B cell (primary cell): ENCODE measurements around the gene NOC2L. TPM values are rescaled to one million over a fixed set of nuclear protein-coding genes. Genes with fewer than 3 reads are reported as not detected.
A peak's percentile ranks its signal among the peaks of the same experiment; 100 is the strongest.

Source experiments
- ATAC-seq: fragments of 200-7000 bp; cut with Tn5 transposase; one replicate; pipeline ENCODE4 v1.10.0; 2021; ENCODE audit warnings: low read depth, mild to moderate bottlenecking, moderate number of reproducible peaks, moderate library complexity
- CTCF ChIA-PET: fragments of 350-600 bp; sonication (Branson Sonifier 250); formaldehyde crosslinking; loops from one replicate; lab custom pipeline; 2021; ENCODE audit warnings: antibody characterized with exemption, inconsistent platforms; lab: Charles Lee
- POLR2A ChIA-PET: fragments of 350-600 bp; sonication (Branson Sonifier 250); formaldehyde crosslinking; loops from one replicate; lab custom pipeline; 2021; ENCODE audit warnings: antibody characterized with exemption; lab: Charles Lee
- DNase-seq: peaks from one replicate; pipeline ENCODE4 v3.0.0; 2013
- H2AFZ ChIP-seq: 2 replicates; pipeline ENCODE4 v1.6.1; 2012; ENCODE audit warnings: mild to moderate bottlenecking, low read depth, low read length; ENCODE audit not compliant: insufficient read depth, poor library complexity, severe bottlenecking
- H3K27ac ChIP-seq, 2 donors: 1 replicate in 1 of 2; 2 replicates in 1 of 2; pipeline ENCODE4 v1.5.1; 2012 to 2013; ENCODE audit warnings: low read length in 2 of 2, mild to moderate bottlenecking in 2 of 2, moderate library complexity in 1 of 2
- H3K27me3 ChIP-seq, 4 experiments: fragments of 200-600 bp in 1 of 4; sonication (generic) in 1 of 4; replicated peaks in 1 of 4; 1 replicate in 2 of 4; 2 replicates in 2 of 4; pipeline versions ENCODE4 v1.6.1 to v1.7.0; 2013 to 2016; ENCODE audit warnings: low read length in 3 of 4, mild to moderate bottlenecking in 2 of 4, mixed read lengths in 1 of 4, moderate library complexity in 1 of 4; ENCODE audit not compliant: insufficient read depth in 4 of 4, control insufficient read depth in 3 of 4; ENCODE audit errors: control extremely low read depth in 1 of 4
- H3K36me3 ChIP-seq, 2 experiments: replicated peaks in 1 of 2; 1 replicate in 1 of 2; 2 replicates in 1 of 2; pipeline versions ENCODE4 v1.6.1 to v1.7.1; 2013; ENCODE audit warnings: low read length in 1 of 2; ENCODE audit not compliant: insufficient read depth in 2 of 2, control insufficient read depth in 1 of 2; ENCODE audit errors: control extremely low read depth in 1 of 2, extremely low read depth in 1 of 2
- H3K4me1 ChIP-seq, 2 donors: fragments of 200-600 bp in 1 of 2; sonication (generic) in 1 of 2; 1 replicate in 1 of 2; 2 replicates in 1 of 2; pipeline versions ENCODE4 v1.5.1 to v1.6.1; 2013 to 2017; ENCODE audit warnings: low read length in 2 of 2; ENCODE audit not compliant: control insufficient read depth in 2 of 2, insufficient read depth in 2 of 2
- H3K4me2 ChIP-seq: replicated peaks from 2 replicates; pipeline ENCODE3; 2012; ENCODE audit warnings: mild to moderate bottlenecking, low read depth, low read length; ENCODE audit not compliant: poor library complexity, severe bottlenecking
- H3K4me3 ChIP-seq, 5 experiments: fragments of 200-600 bp in 1 of 5; sonication (generic) in 1 of 5; 1 replicate in 3 of 5; 2 replicates in 2 of 5; pipeline versions ENCODE4 v1.5.1 to v1.7.0; 2011 to 2016; ENCODE audit warnings: low read length in 4 of 5, mild to moderate bottlenecking in 4 of 5, low read depth in 2 of 5, control low read depth in 1 of 5, moderate library complexity in 1 of 5; ENCODE audit not compliant: insufficient read depth in 1 of 5; ENCODE audit errors: control extremely low read depth in 1 of 5, extremely low read depth in 1 of 5
- H3K79me2 ChIP-seq: fragments of 200-600 bp; sonication (generic); one replicate; pipeline ENCODE4 v1.6.0; 2016; ENCODE audit warnings: low read length; ENCODE audit not compliant: control insufficient read depth, insufficient read depth
- H3K9ac ChIP-seq: fragments of 200-600 bp; sonication (generic); 2 replicates; pipeline ENCODE4 v1.6.1; 2017; ENCODE audit warnings: mild to moderate bottlenecking, low read length, moderate library complexity
- H3K9me3 ChIP-seq, 3 donors: one replicate each; pipeline versions ENCODE4 v1.6.1 to v1.7.1; 2013; ENCODE audit warnings: low read length in 2 of 3; ENCODE audit not compliant: control insufficient read depth in 2 of 3, insufficient read depth in 1 of 3; ENCODE audit errors: control extremely low read depth in 1 of 3
- H4K20me1 ChIP-seq: 2 replicates; pipeline ENCODE4 v1.6.0; 2012; ENCODE audit warnings: mild to moderate bottlenecking, low read length; ENCODE audit not compliant: insufficient read depth, control insufficient read depth, poor library complexity, severe bottlenecking
- H3K27ac Mint-ChIP-seq: one replicate; pipeline ENCODE4 v1.8.0; 2021; ENCODE audit warnings: mixed read lengths
- H3K27me3 Mint-ChIP-seq: one replicate; pipeline ENCODE4 v1.8.0; 2021; ENCODE audit warnings: mixed read lengths
- H3K4me1 Mint-ChIP-seq: one replicate; pipeline ENCODE4 v1.8.0; 2021; ENCODE audit warnings: mixed read lengths
- H3K4me3 Mint-ChIP-seq: one replicate; pipeline ENCODE4 v1.8.0; 2021; ENCODE audit warnings: mixed read lengths
- H3K9me3 Mint-ChIP-seq: one replicate; pipeline ENCODE4 v1.8.0; 2022; ENCODE audit warnings: mixed read lengths; ENCODE audit not compliant: insufficient read depth
- EZH2 ChIP-seq: IDR thresholded peaks from 2 replicates; pipeline ENCODE4 v1.6.1; 2012; ENCODE audit warnings: borderline replicate concordance, low read depth, mild to moderate bottlenecking, moderate library complexity, low read length; ENCODE audit not compliant: insufficient read depth, poor library complexity, severe bottlenecking
- WGBS: methylation state at CpG from one replicate; pipeline ENCODE4 v1.1.5; 2013; ENCODE audit warnings: missing lambda C conversion rate; ENCODE audit not compliant: insufficient coverage; 5-methylcytosine and 5-hydroxymethylcytosine counted together
- intact Hi-C: fragments of 100-400 bp; cut with micrococcal nuclease; formaldehyde crosslinking; loops from one replicate; pipeline ENCODE4 v1.10.0; 2022
- polyA plus RNA-seq: library from polyadenylated mRNA; depleted of rRNA; stranded (reverse); fragments of >200 nt; gene quantifications from 2 replicates; pipeline ENCODE4 v1.2.3, GENCODE V29; 2012
- total RNA-seq, 2 donors: library from RNA; stranded (reverse); fragments of 120-200 nt in 1 of 2; gene quantifications; 1 replicate in 1 of 2; 2 replicates in 1 of 2; pipeline versions ENCODE4 v1.2.3 to v1.2.4, GENCODE V29; 2013 to 2022
- TF ChIP-seq, protein P1 (sequence below): fragments of 200-600 bp; IDR thresholded peaks from one replicate; pipeline ENCODE4 v1.8.0; 2022; ENCODE audit warnings: antibody characterized with exemption, mild to moderate bottlenecking

NOC2L gene
- total and polyA plus RNA-seq, 2 donors (not counting 1 experiment from before 2014, with no cell fraction given), result 48.0 to 64.1 TPM

DNA sequence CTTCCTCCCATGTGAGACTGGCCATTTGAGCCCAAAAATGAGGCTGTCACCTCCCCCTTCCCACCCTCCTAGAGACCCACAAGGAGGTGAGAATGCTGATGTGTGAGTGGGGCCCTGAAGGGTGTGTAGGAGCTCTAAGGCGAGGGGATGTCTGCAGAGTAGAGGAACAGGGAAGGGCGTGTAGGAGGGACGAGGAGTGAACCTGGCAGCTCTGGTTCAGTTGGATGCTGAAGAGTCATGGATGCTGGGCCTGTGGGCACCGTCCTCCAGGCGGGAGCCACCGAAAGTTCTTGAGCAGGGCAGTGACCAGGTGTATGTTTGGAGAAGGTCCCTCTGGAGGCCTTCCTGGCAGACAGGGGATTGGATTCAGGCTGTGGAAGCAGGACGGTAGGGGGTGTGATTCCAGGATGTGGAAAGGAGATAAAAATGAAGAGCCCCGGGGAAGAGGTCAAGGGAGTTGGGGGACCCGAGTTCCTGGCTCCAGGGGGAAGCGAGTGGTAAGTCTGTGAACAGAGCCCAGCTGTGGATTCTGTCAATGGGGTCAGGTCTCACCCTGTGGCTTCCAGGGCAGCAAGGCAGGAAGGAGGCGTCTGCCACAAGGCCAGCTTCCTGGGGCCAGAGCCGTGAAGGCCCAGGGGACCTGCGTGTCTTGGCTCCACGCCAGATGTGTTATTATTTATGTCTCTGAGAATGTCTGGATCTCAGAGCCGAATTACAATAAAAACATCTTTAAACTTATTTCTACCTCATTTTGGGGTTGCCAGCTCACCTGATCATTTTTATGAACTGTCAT lies 27.5 kb downstream of the NOC2L start:
- ChIA-PET CTCF (no interaction called here), POLR2A (no interaction called here)
- ATAC-seq, result no peak
- Histone ChIP-seq H2AFZ (no peak overlapping the region), H3K36me3 (no peaks in the 10 kb centered on the region), H3K4me3 (no peak overlapping the region), H4K20me1 (no peaks in the 10 kb centered on the region), H3K27ac (no peak overlapping the region), H3K9ac (no peak overlapping the region), H3K79me2 (no peaks in the 10 kb centered on the region), H3K4me2 (no peak overlapping the region), H3K4me1 (peaks cover 3 to 8% of the 10 kb centered on the region in 2 donors), H3K9me3 (peaks cover 0 to 4% (median 0%) of the 10 kb centered on the region in 3 donors), H3K27me3 (peaks cover 0 to 63% (median 8%) of the 10 kb centered on the region in 4 experiments)
- Mint-ChIP-seq H3K4me3 (no peak overlapping the region), H3K27ac (peak overlapping the region; percentile 46), H3K27me3 (peaks cover 23% of the 10 kb centered on the region), H3K9me3 (no peaks in the 10 kb centered on the region), H3K4me1 (no peaks in the 10 kb centered on the region)
- TF ChIP-seq, protein P1, sequence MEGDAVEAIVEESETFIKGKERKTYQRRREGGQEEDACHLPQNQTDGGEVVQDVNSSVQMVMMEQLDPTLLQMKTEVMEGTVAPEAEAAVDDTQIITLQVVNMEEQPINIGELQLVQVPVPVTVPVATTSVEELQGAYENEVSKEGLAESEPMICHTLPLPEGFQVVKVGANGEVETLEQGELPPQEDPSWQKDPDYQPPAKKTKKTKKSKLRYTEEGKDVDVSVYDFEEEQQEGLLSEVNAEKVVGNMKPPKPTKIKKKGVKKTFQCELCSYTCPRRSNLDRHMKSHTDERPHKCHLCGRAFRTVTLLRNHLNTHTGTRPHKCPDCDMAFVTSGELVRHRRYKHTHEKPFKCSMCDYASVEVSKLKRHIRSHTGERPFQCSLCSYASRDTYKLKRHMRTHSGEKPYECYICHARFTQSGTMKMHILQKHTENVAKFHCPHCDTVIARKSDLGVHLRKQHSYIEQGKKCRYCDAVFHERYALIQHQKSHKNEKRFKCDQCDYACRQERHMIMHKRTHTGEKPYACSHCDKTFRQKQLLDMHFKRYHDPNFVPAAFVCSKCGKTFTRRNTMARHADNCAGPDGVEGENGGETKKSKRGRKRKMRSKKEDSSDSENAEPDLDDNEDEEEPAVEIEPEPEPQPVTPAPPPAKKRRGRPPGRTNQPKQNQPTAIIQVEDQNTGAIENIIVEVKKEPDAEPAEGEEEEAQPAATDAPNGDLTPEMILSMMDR, result no peak
- TF ChIP-seq EZH2, result no peak
- intact Hi-C loops, result no loop called here
- DNase-seq, result no peak
- 68% methylated on average over 10 of the region's 15 CpGs for WGBS

DNA sequence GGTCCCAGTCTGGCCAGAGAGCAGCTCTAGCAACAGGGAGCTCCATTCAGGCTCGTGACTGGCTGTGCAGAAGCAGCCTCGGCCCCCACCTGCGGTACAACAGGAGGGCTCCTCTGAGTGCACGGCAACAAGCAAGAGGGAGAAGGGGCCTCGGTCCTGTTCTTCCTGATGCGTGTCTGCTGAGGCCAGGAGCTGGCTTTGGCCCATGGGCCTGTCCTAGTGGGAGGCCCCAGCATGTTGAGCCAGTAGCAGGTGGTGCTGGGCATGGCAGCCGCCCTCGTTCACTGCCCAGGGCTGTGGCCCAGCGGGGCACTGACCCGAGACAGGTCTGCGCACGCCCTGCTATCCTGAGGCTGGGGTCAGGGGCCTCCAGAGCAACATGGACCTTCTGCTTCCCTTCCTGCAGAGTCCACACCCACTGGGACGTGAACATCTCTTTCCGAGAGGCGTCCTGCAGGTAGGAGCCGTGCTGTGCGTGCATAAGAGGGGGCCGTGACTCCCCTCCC lies 28.4 kb downstream of the NOC2L start:
- Mint-ChIP-seq H3K27me3 (peaks cover 31% of the 10 kb centered on the region), H3K4me1 (peaks cover 5% of the 10 kb centered on the region), H3K27ac (no peak overlapping the region), H3K4me3 (no peak overlapping the region), H3K9me3 (no peaks in the 10 kb centered on the region)
- Histone ChIP-seq H3K4me3 (no peak overlapping the region), H4K20me1 (no peaks in the 10 kb centered on the region), H3K27ac (no peak overlapping the region), H3K4me2 (no peak overlapping the region), H3K4me1 (peaks cover 7 to 15% of the 10 kb centered on the region in 2 donors), H3K9ac (no peak overlapping the region), H3K36me3 (no peaks in the 10 kb centered on the region), H2AFZ (no peak overlapping the region), H3K27me3 (peaks cover 0 to 63% (median 13%) of the 10 kb centered on the region in 4 experiments), H3K9me3 (peaks cover 0 to 4% (median 0%) of the 10 kb centered on the region in 3 donors), H3K79me2 (no peaks in the 10 kb centered on the region)
- intact Hi-C loops, result no loop called here
- CTCF ChIA-PET, result no interaction called here
- DNase-seq (no peak), ATAC-seq (no peak)
- no peak for TF ChIP-seq EZH2
- TF ChIP-seq, protein P1, result no peak
- POLR2A ChIA-PET, result no interaction called here
- 87% methylated on average over 17 of the region's 18 CpGs for WGBS
